Measurements from ENCODE around the gene DPP7.
A peak's percentile ranks its signal among the peaks of the same experiment; 100 is the strongest.

Gene DPP7
- 105 to 207 (median 177) reads per million in 9 experiments for total RNA-seq

- DNase-seq (peak; percentile 72 to 78 (median 76)), ATAC-seq (replicated peaks) (peak; percentile 94)
- Mint-ChIP-seq H3K27me3 (no peaks in the 10 kb centered on the region), H3K36me3 (ENCODE audit: insufficient read depth) (peaks cover 4% of the 10 kb centered on the region), H3K4me3 (peak within 1 kb of the TSS; percentile 75 to 77), H3K4me1 (ENCODE audit: low read depth in 2 of 2) (peaks cover 0 to 7% of the 10 kb centered on the region in 2 donors), H3K27ac (peak within 1 kb of the TSS in 1 of 2 donors; percentile 59), H3K9me3 (no peaks in the 10 kb centered on the region)
These were observed at the start of gene DPP7 for GRCh38 chr9:137114613-137115393. Gene DPP7, minus strand, starts transcription at chr9:137114733. Its CDS starts 20 bp downstream, at chr9:137114713.

GRCh38 chr9:137163805-137164204, 49.3 kb upstream of the DPP7 start:
- ATAC-seq (replicated peaks): no peak
- peaks cover 5 to 8% of the 10 kb centered on the region in 2 donors for H3K4me1 Mint-ChIP-seq (ENCODE audit: low read depth in 2 of 2)
- H3K9me3 Mint-ChIP-seq: no peaks in the 10 kb centered on the region
- H3K27ac Mint-ChIP-seq: no peak overlapping the region
- peak overlapping the region in 1 of 2 donors; percentile 59 for H3K4me3 Mint-ChIP-seq
- peaks cover 3% of the 10 kb centered on the region for H3K36me3 Mint-ChIP-seq (ENCODE audit: insufficient read depth)
- DNase-seq: no peak
- peaks cover 36 to 61% of the 10 kb centered on the region in 2 donors for H3K27me3 Mint-ChIP-seq

- no peak for DNase-seq
- peak overlapping the region in 1 of 2 donors; percentile 59 for H3K4me3 Mint-ChIP-seq
These were observed 48.8 kb upstream of the DPP7 start for GRCh38 chr9:137163365-137163715.

GRCh38 chr9:137162505-137163364, 48.2 kb upstream of the DPP7 start:
- DNase-seq (no peak), ATAC-seq (replicated peaks) (peak; percentile 51)
- Mint-ChIP-seq H3K27me3 (peaks cover 45 to 72% of the 10 kb centered on the region in 2 donors), H3K4me1 (ENCODE audit: low read depth in 2 of 2) (peaks cover 5 to 8% of the 10 kb centered on the region in 2 donors), H3K4me3 (peak overlapping the region in 1 of 2 donors; percentile 37), H3K9me3 (no peaks in the 10 kb centered on the region), H3K27ac (no peak overlapping the region), H3K36me3 (ENCODE audit: insufficient read depth) (peaks cover 3% of the 10 kb centered on the region)

More at GRCh38 chr9:137163365-137163715, 48.8 kb upstream of the DPP7 start:
- H3K27ac Mint-ChIP-seq: no peak overlapping the region
- H3K4me1 Mint-ChIP-seq (ENCODE audit: low read depth in 2 of 2): peaks cover 5 to 6% of the 10 kb centered on the region in 2 donors
- peaks cover 39 to 66% of the 10 kb centered on the region in 2 donors for H3K27me3 Mint-ChIP-seq
- no peak for ATAC-seq (replicated peaks)
- H3K9me3 Mint-ChIP-seq: no peaks in the 10 kb centered on the region
- peaks cover 3% of the 10 kb centered on the region for H3K36me3 Mint-ChIP-seq (ENCODE audit: insufficient read depth)

GRCh38 chr9:137161558-137162486, 47.3 kb upstream of the DPP7 start:
- DNase-seq (no peak), ATAC-seq (replicated peaks) (no peak)
- Mint-ChIP-seq H3K4me3 (no peak overlapping the region), H3K27ac (no peak overlapping the region), H3K36me3 (ENCODE audit: insufficient read depth) (peaks cover 3% of the 10 kb centered on the region), H3K27me3 (peaks cover 50 to 76% of the 10 kb centered on the region in 2 donors), H3K9me3 (no peaks in the 10 kb centered on the region), H3K4me1 (ENCODE audit: low read depth in 2 of 2) (peaks cover 5 to 11% of the 10 kb centered on the region in 2 donors)

GRCh38 chr9:137160716-137161557, 46.4 kb upstream of the DPP7 start:
- Mint-ChIP-seq H3K27ac (no peak overlapping the region), H3K27me3 (peaks cover 43 to 72% of the 10 kb centered on the region in 2 donors), H3K36me3 (ENCODE audit: insufficient read depth) (peaks cover 3% of the 10 kb centered on the region), H3K9me3 (no peaks in the 10 kb centered on the region), H3K4me1 (ENCODE audit: low read depth in 2 of 2) (peaks cover 11 to 13% of the 10 kb centered on the region in 2 donors), H3K4me3 (no peak overlapping the region)
- DNase-seq (no peak), ATAC-seq (replicated peaks) (no peak)

- no peak overlapping the region for H3K4me3 Mint-ChIP-seq
- H3K27me3 Mint-ChIP-seq: peaks cover 35 to 72% of the 10 kb centered on the region in 2 donors
- H3K9me3 Mint-ChIP-seq: no peaks in the 10 kb centered on the region
- H3K36me3 Mint-ChIP-seq (ENCODE audit: insufficient read depth): peaks cover 3% of the 10 kb centered on the region
- peaks cover 11 to 13% of the 10 kb centered on the region in 2 donors for H3K4me1 Mint-ChIP-seq (ENCODE audit: low read depth in 2 of 2)
- DNase-seq (no peak), ATAC-seq (replicated peaks) (no peak)
- H3K27ac Mint-ChIP-seq: no peak overlapping the region
These were observed 45.5 kb upstream of the DPP7 start for GRCh38 chr9:137160054-137160425.

GRCh38 chr9:137159105-137160053, 44.8 kb upstream of the DPP7 start:
- Mint-ChIP-seq H3K27ac (peak overlapping the region in 1 of 2 donors; percentile 51), H3K4me1 (ENCODE audit: low read depth in 2 of 2) (peaks cover 11 to 13% of the 10 kb centered on the region in 2 donors), H3K27me3 (peaks cover 34 to 70% of the 10 kb centered on the region in 2 donors), H3K36me3 (ENCODE audit: insufficient read depth) (peaks cover 3% of the 10 kb centered on the region), H3K9me3 (no peaks in the 10 kb centered on the region), H3K4me3 (peak overlapping the region in 1 of 2 donors; percentile 45)
- DNase-seq (no peak), ATAC-seq (replicated peaks) (no peak)

- Mint-ChIP-seq H3K27me3 (peaks cover 31 to 62% of the 10 kb centered on the region in 2 donors), H3K4me3 (peak overlapping the region in 1 of 2 donors; percentile 8), H3K36me3 (ENCODE audit: insufficient read depth) (peaks cover 3% of the 10 kb centered on the region), H3K4me1 (ENCODE audit: low read depth in 2 of 2) (peaks cover 11 to 13% of the 10 kb centered on the region in 2 donors), H3K9me3 (no peaks in the 10 kb centered on the region), H3K27ac (no peak overlapping the region)
- ATAC-seq (replicated peaks) (no peak), DNase-seq (no peak)
These were observed 44.1 kb upstream of the DPP7 start for GRCh38 chr9:137158625-137159024.

GRCh38 chr9:137157618-137158415, 43.3 kb upstream of the DPP7 start:
- no peak overlapping the region for H3K27ac Mint-ChIP-seq
- no peak for DNase-seq
- peak overlapping the region; percentile 65 to 68 for H3K4me3 Mint-ChIP-seq
- no peak for ATAC-seq (replicated peaks)
- H3K4me1 Mint-ChIP-seq (ENCODE audit: low read depth in 2 of 2): peaks cover 11 to 13% of the 10 kb centered on the region in 2 donors
- H3K9me3 Mint-ChIP-seq: no peaks in the 10 kb centered on the region
- H3K27me3 Mint-ChIP-seq: peaks cover 31 to 54% of the 10 kb centered on the region in 2 donors
- no peaks in the 10 kb centered on the region for H3K36me3 Mint-ChIP-seq (ENCODE audit: insufficient read depth)
